WTC11 (cell line): ENCODE results near the gene CDH3. TPM values are rescaled to one million over a fixed set of nuclear protein-coding genes. Genes with fewer than 3 reads are reported as not detected.
A peak's percentile ranks its signal among the peaks of the same experiment; 100 is the strongest.

Source experiments
- ATAC-seq: fragments of 200-7000 bp; cut with Tn5 transposase; 2 replicates; pipeline ENCODE4 v1.10.0; 2021; ENCODE audit warnings: mild to moderate bottlenecking, moderate library complexity
- CTCF ChIA-PET: fragments of 300-600 bp; sonication (Branson Sonifier 250); formaldehyde crosslinking; loops from one replicate; lab custom pipeline; 2021; ENCODE audit warnings: antibody characterized with exemption; lab: Charles Lee
- POLR2A ChIA-PET: fragments of 350-600 bp; sonication (Branson Sonifier 250); formaldehyde crosslinking; loops from one replicate; lab custom pipeline; 2021; ENCODE audit warnings: antibody characterized with exemption; lab: Charles Lee
- DNase-seq: peaks from one replicate; pipeline ENCODE4 v3.0.0; 2021; ENCODE audit warnings: low spot score
- H3K27ac Mint-ChIP-seq: 2 replicates; pipeline ENCODE4 v1.8.0; 2021; ENCODE audit warnings: mixed read lengths
- H3K27me3 Mint-ChIP-seq: 2 replicates; pipeline ENCODE4 v1.8.0; 2021; ENCODE audit warnings: low read depth, mild to moderate bottlenecking, moderate library complexity, mixed read lengths
- H3K36me3 Mint-ChIP-seq: 2 replicates; pipeline ENCODE4 v1.8.0; 2021; ENCODE audit warnings: mixed read lengths
- H3K4me1 Mint-ChIP-seq: 2 replicates; pipeline ENCODE4 v1.8.0; 2022; ENCODE audit warnings: mixed read lengths
- H3K4me3 Mint-ChIP-seq: 2 replicates; pipeline ENCODE4 v1.8.0; 2021; ENCODE audit warnings: mild to moderate bottlenecking, moderate library complexity, mixed read lengths
- H3K9me3 Mint-ChIP-seq: 2 replicates; pipeline ENCODE4 v1.8.0; 2021; ENCODE audit warnings: mixed read lengths
- ATF3 ChIP-seq: sonication (generic); formaldehyde crosslinking; conservative IDR thresholded peaks from 2 replicates; pipeline ENCODE4 v1.8.1; 2022; ENCODE audit warnings: mild to moderate bottlenecking, missing genetic modification reagents
- CREM ChIP-seq: sonication (generic); formaldehyde crosslinking; IDR thresholded peaks from 2 replicates; pipeline ENCODE4 v1.8.1; 2022; ENCODE audit warnings: mild to moderate bottlenecking, missing genetic modification reagents, moderate library complexity
- ETV6 ChIP-seq: sonication (generic); formaldehyde crosslinking; IDR thresholded peaks from 2 replicates; pipeline ENCODE4 v1.8.1; 2022; ENCODE audit warnings: mild to moderate bottlenecking, missing genetic modification reagents
- FOXJ3 ChIP-seq: sonication (generic); formaldehyde crosslinking; IDR thresholded peaks from 2 replicates; pipeline ENCODE4 v1.9.0; 2021; ENCODE audit warnings: missing genetic modification reagents, mild to moderate bottlenecking, borderline replicate concordance
- FOXP4 ChIP-seq: sonication (generic); formaldehyde crosslinking; IDR thresholded peaks from 2 replicates; pipeline ENCODE4 v1.8.0; 2022; ENCODE audit warnings: mild to moderate bottlenecking, missing genetic modification reagents
- GABPB1 ChIP-seq: sonication (generic); formaldehyde crosslinking; IDR thresholded peaks from 2 replicates; pipeline ENCODE4 v1.8.1; 2023; ENCODE audit warnings: mild to moderate bottlenecking, missing genetic modification reagents
- GTF2I ChIP-seq: fragments of 250-450 bp; sonication (Bioruptor Pico); conservative IDR thresholded peaks from 2 replicates; pipeline ENCODE4 v1.4.0; 2021; ENCODE audit warnings: mild to moderate bottlenecking
- IRF2 ChIP-seq: sonication (generic); formaldehyde crosslinking; IDR thresholded peaks from 2 replicates; pipeline ENCODE4 v1.8.0; 2022; ENCODE audit warnings: low read depth, missing genetic modification reagents, borderline replicate concordance
- JAZF1 ChIP-seq: fragments of 250-450 bp; sonication (Bioruptor Pico); IDR thresholded peaks from 2 replicates; pipeline ENCODE4 v1.9.0; 2021; ENCODE audit warnings: moderate library complexity, mild to moderate bottlenecking, inconsistent platforms
- MAX ChIP-seq: sonication (generic); formaldehyde crosslinking; IDR thresholded peaks from 2 replicates; pipeline ENCODE4 v1.8.0; 2022; ENCODE audit warnings: mild to moderate bottlenecking, missing genetic modification reagents
- NR1H2 ChIP-seq: sonication (generic); formaldehyde crosslinking; IDR thresholded peaks from 2 replicates; pipeline ENCODE4 v1.9.0; 2021; ENCODE audit warnings: mild to moderate bottlenecking, moderate library complexity, missing genetic modification reagents
- PREB ChIP-seq: sonication (generic); formaldehyde crosslinking; IDR thresholded peaks from 2 replicates; pipeline ENCODE4 v1.8.1; 2022; ENCODE audit warnings: mild to moderate bottlenecking, missing genetic modification reagents, moderate library complexity, borderline replicate concordance
- PRRX2 ChIP-seq: fragments of 250-450 bp; sonication (Bioruptor Pico); IDR thresholded peaks from 2 replicates; pipeline ENCODE4 v1.8.0; 2021; ENCODE audit warnings: mild to moderate bottlenecking
- RELA ChIP-seq: sonication (generic); formaldehyde crosslinking; IDR thresholded peaks from 2 replicates; pipeline ENCODE4 v1.8.1; 2022; ENCODE audit warnings: missing genetic modification reagents, mild to moderate bottlenecking, borderline replicate concordance
- SMAD3 ChIP-seq: sonication (generic); formaldehyde crosslinking; IDR thresholded peaks from 2 replicates; pipeline ENCODE4 v1.8.0; 2022; ENCODE audit warnings: missing genetic modification reagents, mild to moderate bottlenecking, borderline replicate concordance
- SMAD4 ChIP-seq: sonication (generic); formaldehyde crosslinking; IDR thresholded peaks from 2 replicates; pipeline ENCODE4 v1.8.0; 2022; ENCODE audit warnings: mild to moderate bottlenecking, missing genetic modification reagents
- TCF7 ChIP-seq: sonication (generic); formaldehyde crosslinking; IDR thresholded peaks from 2 replicates; pipeline ENCODE4 v1.8.0; 2022; ENCODE audit warnings: mild to moderate bottlenecking, low read depth, missing genetic modification reagents, moderate library complexity
- TEAD1 ChIP-seq: sonication (generic); formaldehyde crosslinking; IDR thresholded peaks from 2 replicates; pipeline ENCODE4 v1.8.0; 2022; ENCODE audit warnings: mild to moderate bottlenecking, missing genetic modification reagents
- USF2 ChIP-seq: sonication (generic); formaldehyde crosslinking; IDR thresholded peaks from 2 replicates; pipeline ENCODE4 v1.8.1; 2023; ENCODE audit warnings: mild to moderate bottlenecking, missing genetic modification reagents, moderate library complexity
- ZBTB21 ChIP-seq: sonication (generic); formaldehyde crosslinking; IDR thresholded peaks from 2 replicates; pipeline ENCODE4 v1.8.1; 2023; ENCODE audit warnings: mild to moderate bottlenecking, missing genetic modification reagents, borderline replicate concordance
- ZNF219 ChIP-seq: sonication (generic); formaldehyde crosslinking; IDR thresholded peaks from 2 replicates; pipeline ENCODE4 v1.8.0; 2023; ENCODE audit warnings: missing genetic modification reagents, mild to moderate bottlenecking, borderline replicate concordance
- ZNF263 ChIP-seq: sonication (generic); formaldehyde crosslinking; IDR thresholded peaks from 2 replicates; pipeline ENCODE4 v1.8.1; 2022; ENCODE audit warnings: low read depth, mild to moderate bottlenecking, moderate library complexity, missing genetic modification reagents
- ZNF423 ChIP-seq: fragments of 250-450 bp; sonication (Bioruptor Pico); IDR thresholded peaks from 2 replicates; pipeline ENCODE4 v2.1.2; 2022; ENCODE audit warnings: mild to moderate bottlenecking, moderate library complexity
- total RNA-seq: library from RNA; stranded (reverse); gene quantifications from 3 replicates; pipeline ENCODE4 v1.2.3, GENCODE V29; 2021
- TF ChIP-seq, protein P1 (sequence below): sonication (generic); formaldehyde crosslinking; IDR thresholded peaks from 2 replicates; pipeline ENCODE4 v1.8.1; 2022; ENCODE audit warnings: mild to moderate bottlenecking, moderate library complexity, missing genetic modification reagents
- TF ChIP-seq, protein P2 (sequence below): sonication (generic); formaldehyde crosslinking; IDR thresholded peaks from 2 replicates; pipeline ENCODE4 v1.8.1; 2023; ENCODE audit warnings: mild to moderate bottlenecking, missing genetic modification reagents
- TF ChIP-seq, protein P3 (sequence below): sonication (generic); formaldehyde crosslinking; IDR thresholded peaks from 2 replicates; pipeline ENCODE4 v1.8.1; 2023; ENCODE audit warnings: mild to moderate bottlenecking, moderate library complexity, missing genetic modification reagents

CDH3 gene
- total RNA-seq, 1 experiment from 2014 or later, result 128 TPM

DNA sequence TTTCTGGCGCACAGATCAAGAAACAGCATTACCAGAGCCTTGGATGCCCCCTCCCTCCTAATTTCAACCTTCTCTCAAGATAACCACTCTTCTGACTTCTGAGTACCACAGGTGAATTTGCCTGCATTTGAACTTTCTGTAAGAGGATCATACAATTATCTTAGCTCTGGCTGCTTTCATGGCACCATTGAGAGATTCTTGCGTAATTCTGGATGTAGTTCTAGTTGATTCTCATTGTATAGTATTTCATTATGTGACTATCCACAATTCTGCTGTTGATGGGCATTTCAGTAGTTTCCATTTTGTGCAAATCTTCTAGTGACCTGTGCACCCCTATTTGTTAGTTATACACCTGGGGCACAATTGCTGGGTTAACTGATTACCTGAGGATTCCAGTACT, 7.5 kb downstream of the CDH3 start:
- Mint-ChIP-seq H3K9me3 (no peaks in the 10 kb centered on the region), H3K4me3 (no peak overlapping the region), H3K4me1 (peaks cover 32% of the 10 kb centered on the region), H3K27ac (peak overlapping the region; percentile 68), H3K36me3 (peaks cover 17% of the 10 kb centered on the region), H3K27me3 (no peaks in the 10 kb centered on the region)
- ATAC-seq, result no peak
- TF ChIP-seq, protein P1, sequence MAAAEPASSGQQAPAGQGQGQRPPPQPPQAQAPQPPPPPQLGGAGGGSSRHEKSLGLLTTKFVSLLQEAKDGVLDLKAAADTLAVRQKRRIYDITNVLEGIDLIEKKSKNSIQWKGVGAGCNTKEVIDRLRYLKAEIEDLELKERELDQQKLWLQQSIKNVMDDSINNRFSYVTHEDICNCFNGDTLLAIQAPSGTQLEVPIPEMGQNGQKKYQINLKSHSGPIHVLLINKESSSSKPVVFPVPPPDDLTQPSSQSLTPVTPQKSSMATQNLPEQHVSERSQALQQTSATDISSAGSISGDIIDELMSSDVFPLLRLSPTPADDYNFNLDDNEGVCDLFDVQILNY, result no peak
- TF ChIP-seq, protein P2, sequence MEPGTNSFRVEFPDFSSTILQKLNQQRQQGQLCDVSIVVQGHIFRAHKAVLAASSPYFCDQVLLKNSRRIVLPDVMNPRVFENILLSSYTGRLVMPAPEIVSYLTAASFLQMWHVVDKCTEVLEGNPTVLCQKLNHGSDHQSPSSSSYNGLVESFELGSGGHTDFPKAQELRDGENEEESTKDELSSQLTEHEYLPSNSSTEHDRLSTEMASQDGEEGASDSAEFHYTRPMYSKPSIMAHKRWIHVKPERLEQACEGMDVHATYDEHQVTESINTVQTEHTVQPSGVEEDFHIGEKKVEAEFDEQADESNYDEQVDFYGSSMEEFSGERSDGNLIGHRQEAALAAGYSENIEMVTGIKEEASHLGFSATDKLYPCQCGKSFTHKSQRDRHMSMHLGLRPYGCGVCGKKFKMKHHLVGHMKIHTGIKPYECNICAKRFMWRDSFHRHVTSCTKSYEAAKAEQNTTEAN (CRISPR knock-in tag), result no peak
- TF ChIP-seq USF2 (CRISPR knock-in tag), result no peak
- ChIA-PET CTCF (interaction anchor here (1.3 to 2.1 kb wide), 2 partner anchors 62 to 132 kb away, joined by 3 to 11 read pairs; no protein-coding TSS in a partner anchor), POLR2A (interaction anchor here (1.3 kb wide), 1 partner anchor 62 kb away, joined by 3 read pairs; no protein-coding TSS in a partner anchor)
- no peak for DNase-seq

DNA sequence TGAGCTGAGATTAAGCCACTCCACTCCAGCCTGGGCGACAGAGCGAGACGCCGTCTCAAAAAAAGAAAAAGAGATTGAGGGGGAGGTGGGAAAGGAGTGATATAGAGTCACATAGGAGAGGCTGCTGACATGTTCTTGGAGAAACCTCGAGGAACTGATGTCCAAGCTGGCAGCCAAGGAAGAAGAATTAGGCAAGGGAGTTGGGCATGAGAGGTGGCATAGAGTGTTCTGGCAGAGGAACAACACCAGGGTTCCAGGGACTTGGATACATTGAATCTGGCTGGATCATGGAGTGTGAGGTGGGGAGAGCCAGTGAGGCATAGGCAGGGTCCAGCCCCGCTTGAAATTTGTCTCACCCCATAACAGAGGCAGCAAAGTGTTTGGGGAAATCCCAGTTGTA, 10.7 kb downstream of the CDH3 start:
- Mint-ChIP-seq H3K4me1 (peaks cover 29% of the 10 kb centered on the region), H3K27ac (no peak overlapping the region), H3K27me3 (no peaks in the 10 kb centered on the region), H3K9me3 (no peaks in the 10 kb centered on the region), H3K4me3 (no peak overlapping the region), H3K36me3 (peaks cover 13% of the 10 kb centered on the region)
- ATAC-seq (no peak), DNase-seq (no peak)
- TF ChIP-seq ZBTB21 (no peak), RELA (CRISPR knock-in tag) (no peak), ZNF263 (CRISPR knock-in tag) (no peak), MAX (no peak), ZNF423 (CRISPR knock-in tag) (no peak), SMAD4 (CRISPR knock-in tag) (no peak), NR1H2 (CRISPR knock-in tag) (no peak), TEAD1 (CRISPR knock-in tag) (no peak), TCF7 (CRISPR knock-in tag) (no peak), PRRX2 (no peak), PREB (CRISPR knock-in tag) (no peak), IRF2 (no peak)
- TF ChIP-seq, protein P3, sequence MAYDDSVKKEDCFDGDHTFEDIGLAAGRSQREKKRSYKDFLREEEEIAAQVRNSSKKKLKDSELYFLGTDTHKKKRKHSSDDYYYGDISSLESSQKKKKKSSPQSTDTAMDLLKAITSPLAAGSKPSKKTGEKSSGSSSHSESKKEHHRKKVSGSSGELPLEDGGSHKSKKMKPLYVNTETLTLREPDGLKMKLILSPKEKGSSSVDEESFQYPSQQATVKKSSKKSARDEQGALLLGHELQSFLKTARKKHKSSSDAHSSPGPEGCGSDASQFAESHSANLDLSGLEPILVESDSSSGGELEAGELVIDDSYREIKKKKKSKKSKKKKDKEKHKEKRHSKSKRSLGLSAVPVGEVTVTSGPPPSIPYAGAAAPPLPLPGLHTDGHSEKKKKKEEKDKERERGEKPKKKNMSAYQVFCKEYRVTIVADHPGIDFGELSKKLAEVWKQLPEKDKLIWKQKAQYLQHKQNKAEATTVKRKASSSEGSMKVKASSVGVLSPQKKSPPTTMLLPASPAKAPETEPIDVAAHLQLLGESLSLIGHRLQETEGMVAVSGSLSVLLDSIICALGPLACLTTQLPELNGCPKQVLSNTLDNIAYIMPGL (CRISPR knock-in tag), result no peak
- ChIA-PET POLR2A (no interaction called here), CTCF (no interaction called here)

GRCh38 chr16:68656751-68657150, 11.6 kb downstream of the CDH3 start:
- peak; percentile 49 for ATAC-seq
- POLR2A ChIA-PET, result no interaction called here
- TF ChIP-seq GTF2I (CRISPR knock-in tag), result no peak
- TF ChIP-seq ETV6, result no peak
- no peak for TF ChIP-seq JAZF1 (CRISPR knock-in tag)
- no peak for TF ChIP-seq RELA (CRISPR knock-in tag)
- TF ChIP-seq FOXP4 (CRISPR knock-in tag), result no peak
- no peak for TF ChIP-seq GABPB1 (CRISPR knock-in tag)
- TF ChIP-seq FOXJ3, result no peak
- no peak for TF ChIP-seq SMAD3 (CRISPR knock-in tag)
- TF ChIP-seq CREM (CRISPR knock-in tag), result no peak
- no peak for TF ChIP-seq ZNF219 (CRISPR knock-in tag)
- TF ChIP-seq ATF3 (CRISPR knock-in tag), result no peak

More at GRCh38 chr16:68656751-68657150, 11.6 kb downstream of the CDH3 start:
- Mint-ChIP-seq H3K4me1 (peaks cover 29% of the 10 kb centered on the region), H3K27ac (no peak overlapping the region), H3K36me3 (peaks cover 14% of the 10 kb centered on the region), H3K4me3 (no peak overlapping the region), H3K9me3 (no peaks in the 10 kb centered on the region), H3K27me3 (no peaks in the 10 kb centered on the region)
- no peak for DNase-seq
- CTCF ChIA-PET, result interaction anchor here (0.9 kb wide), 1 partner anchor 8 kb away, joined by 3 read pairs; no protein-coding TSS in a partner anchor
